AG08396 (cell line): ENCODE measurements around the gene DAND5.
A peak's percentile ranks its signal among the peaks of the same experiment; 100 is the strongest.

Source experiments
- DNase-seq: peaks from one replicate; pipeline ENCODE4 v3.0.0; 2012; ENCODE audit warnings: low spot score, mixed read lengths

DAND5 gene

DNA sequence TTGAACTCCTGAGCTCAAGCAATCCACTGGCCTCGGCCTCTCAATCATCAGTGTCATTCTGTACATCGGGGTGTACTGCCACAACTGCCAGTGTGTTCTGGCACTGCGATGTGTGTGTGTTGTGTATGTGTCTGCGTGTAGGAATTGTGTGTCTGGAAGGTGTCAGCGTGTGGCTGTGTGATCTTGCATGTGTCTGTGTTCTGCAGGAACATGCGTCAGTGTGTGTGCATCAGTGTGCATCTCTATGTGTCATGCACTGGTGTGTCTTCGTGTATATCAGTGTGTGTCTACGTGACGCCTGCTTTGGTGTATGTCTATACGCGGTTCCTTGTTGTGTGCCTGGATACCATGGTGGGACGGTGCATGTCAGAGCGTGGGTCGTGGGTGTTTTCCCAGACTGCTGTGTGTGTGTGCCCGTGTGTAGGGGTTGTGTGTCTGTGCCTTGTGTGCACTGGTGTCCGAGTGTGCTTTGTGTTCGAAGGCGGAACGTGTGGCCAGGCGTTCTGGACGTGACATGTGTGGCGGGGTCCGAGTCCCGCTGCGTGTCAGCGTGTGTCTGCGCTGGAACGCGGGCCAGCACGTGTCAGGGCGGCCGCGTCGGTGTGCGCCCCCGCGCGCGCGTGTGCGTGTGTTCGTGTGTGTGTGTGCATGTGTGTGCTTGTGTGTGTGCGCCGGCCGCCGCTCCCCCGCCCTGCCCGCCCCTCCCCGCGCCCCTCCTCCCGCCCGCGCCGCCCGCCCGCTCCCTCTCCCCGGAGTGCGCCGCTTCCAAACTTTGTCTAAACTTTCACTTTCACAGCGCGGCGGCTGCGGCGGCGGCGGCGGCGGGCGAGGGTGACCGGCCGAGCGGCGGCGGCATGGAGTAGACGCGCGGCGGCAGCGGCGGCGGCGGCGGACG lies 25.6 kb downstream of the DAND5 start, which contains the start of gene NFIX:
Gene NFIX (plus strand): TSS at position 775 of the 895 bp plus-strand sequence. CDS start 363 bp downstream, outside the sequence.
- DNase-seq = peak; percentile 88

DNA sequence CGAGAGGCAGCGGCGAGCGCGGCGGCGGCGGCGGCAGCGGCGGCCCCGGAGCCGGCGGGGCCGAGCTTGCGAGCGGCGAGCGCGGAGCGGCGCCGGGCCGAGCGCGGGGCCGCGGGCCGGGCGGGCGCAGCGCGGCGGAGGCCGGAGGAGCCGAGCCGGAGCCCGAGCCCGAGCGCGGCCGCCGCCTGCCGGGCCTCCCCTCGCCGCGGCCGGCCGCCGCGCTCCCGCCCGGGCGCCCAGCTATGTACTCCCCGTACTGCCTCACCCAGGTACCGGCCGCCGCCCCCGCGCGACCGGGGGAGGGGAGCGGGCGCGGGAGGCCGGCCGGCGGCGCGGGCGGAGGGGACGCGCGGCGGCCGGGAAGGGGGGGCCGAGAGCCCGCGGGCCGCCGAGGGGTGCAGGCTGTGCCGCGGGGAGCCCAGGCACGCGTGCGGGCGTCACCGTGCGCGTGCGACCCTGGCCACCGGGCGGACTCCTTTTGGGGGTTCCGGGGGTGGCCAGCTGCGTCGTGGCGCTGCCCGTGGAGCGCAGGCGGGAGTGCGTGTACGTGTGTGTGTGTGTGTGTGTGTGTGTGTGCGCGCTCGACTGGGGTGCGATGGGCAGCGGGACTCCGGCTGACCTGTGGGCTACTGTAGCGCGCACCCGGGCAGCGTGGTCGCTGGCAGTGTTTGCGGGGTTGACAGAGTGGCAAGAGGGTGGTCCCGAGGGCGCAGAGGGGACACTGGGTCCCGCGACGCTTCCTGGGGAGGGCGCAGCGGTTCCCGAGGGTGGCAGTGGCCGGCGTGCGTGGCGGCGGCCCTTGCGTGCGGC lies 26.4 kb downstream of the DAND5 start:
- peak; percentile 70 for DNase-seq

DNA sequence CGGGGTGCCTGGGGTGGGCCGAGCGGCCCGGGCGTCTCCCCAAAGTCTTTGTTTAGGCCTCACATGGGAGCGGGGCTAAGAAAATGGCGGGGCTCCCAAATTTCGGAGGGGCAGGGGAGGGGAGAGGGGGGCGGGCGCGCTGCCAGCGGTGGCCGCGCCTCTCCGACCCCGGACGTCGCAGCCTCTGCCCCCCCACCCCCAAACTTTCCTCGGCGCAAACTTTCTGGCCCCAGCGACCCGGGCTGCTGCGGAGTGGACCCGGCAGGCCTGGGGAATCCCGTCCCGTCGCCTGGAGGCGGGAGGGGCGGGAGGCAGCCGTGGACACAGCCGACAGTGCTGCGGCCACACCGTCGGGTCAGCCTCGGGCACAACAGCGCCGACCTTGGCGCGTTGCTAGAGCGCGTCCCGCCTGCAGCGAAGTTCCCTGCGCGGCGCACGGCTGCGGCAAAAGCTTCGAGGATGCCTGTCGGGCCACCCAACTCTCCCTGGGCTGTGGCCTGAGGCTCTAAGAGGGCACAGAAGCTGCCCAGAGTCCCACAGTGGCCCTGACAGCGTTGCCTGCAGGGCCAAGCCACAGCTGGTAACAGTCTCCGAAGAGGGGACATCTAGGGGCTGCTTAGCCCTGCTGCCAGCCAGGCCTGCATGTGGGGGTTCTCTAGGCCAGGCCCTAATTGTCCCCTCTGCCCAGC lies 27.2 kb downstream of the DAND5 start:
- DNase-seq = peak; percentile 74

DNA sequence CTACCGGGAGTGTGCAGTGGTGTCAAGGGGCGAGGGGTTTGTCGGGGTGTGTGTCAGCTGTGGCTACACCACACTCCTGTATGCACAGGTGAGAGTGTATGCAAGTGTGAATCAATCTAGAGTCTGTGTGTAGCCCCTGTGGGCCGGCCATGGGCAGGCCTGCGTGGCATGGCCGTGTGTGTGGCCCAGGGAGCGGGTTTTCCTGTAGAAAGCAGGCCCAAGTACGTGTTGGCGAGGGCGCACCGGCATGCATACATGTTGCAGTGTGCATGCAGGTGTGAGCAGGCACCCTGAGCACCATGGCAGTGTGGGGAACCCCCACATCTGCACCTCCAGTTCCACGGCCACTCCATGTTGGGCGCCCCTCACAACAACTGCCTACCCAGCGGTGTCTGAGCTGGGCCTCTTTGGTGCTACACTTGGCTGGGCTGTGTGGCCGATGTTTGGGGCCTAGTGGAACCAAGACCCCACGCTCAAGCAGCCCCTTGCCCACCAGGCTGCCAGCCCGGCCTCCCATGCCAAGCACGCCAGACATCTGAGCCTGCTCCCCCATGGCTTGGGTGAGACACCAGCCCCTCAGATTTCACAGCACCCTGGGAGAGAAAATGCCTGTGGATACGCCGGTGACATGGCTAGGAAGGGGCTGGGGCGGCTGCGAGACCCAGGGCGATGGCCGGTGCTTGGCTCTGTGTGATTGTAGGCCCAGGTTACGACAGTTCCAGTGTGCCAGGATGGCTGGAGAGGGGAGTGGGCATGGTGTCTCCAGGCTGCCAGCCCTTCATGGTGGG lies 28.0 kb downstream of the DAND5 start:
- DNase-seq = no peak

DNA sequence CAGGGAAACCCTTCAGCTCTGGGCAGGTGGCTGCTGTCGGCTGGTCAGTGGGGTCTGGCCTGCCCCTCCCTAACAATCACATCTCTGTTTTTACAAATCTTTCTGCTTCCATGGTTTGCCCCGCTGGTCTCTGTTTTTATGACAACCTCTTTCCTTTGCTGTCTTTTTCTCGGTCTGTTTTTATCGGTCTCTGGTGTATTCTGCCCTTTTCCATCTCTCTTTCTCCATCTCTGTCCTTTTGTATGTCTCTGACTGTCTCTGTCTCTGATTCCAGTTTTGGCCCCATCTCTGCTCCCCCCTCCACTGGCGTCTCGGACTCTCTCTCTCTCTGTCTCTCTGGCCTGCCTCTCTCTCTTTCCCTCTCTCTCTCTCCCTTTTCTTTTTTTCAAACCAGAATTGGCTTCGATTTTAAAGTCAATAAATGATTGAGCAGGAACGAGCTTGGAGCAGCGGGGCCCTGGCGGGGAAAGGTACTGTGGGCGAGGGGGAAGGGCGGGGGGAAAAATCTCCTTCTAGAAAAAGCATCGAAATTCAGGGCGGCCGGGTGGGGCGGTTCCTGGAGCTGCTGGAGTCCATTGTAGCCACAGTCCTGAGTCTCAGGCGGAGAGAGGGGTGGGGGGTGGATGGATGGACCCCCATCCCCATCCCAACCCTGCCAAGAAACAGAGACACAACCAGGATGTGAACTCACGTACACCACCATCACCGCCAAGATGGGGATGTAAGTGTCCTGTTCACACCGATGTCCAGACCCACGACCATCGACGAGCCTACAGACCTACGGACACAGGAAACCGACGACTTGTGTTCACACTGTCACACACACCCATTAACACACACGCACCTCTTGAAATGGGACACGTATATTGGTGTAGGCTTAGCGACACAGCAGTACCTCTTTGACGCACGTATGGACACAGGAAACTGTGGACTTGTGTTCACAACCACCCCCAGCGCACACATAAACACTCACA lies 28.9 kb downstream of the DAND5 start:
- no peak for DNase-seq

DNA sequence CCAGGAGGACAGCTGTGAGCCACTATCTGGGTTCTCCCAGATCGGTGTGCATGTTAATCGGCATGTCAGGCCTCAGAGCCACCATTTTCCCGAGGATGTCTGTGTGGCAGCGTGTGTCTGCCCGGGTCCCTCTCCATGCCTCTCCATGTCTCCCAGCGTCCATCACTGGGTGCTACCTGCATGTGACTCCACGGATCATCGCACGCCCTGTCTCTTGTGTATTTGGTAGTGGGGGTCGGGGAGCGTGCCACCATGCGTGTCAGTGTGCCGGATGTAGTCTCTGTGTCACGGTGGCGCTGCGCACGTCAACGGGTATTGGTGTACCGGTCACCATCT lies 31.8 kb downstream of the DAND5 start:
- DNase-seq = no peak

DNA sequence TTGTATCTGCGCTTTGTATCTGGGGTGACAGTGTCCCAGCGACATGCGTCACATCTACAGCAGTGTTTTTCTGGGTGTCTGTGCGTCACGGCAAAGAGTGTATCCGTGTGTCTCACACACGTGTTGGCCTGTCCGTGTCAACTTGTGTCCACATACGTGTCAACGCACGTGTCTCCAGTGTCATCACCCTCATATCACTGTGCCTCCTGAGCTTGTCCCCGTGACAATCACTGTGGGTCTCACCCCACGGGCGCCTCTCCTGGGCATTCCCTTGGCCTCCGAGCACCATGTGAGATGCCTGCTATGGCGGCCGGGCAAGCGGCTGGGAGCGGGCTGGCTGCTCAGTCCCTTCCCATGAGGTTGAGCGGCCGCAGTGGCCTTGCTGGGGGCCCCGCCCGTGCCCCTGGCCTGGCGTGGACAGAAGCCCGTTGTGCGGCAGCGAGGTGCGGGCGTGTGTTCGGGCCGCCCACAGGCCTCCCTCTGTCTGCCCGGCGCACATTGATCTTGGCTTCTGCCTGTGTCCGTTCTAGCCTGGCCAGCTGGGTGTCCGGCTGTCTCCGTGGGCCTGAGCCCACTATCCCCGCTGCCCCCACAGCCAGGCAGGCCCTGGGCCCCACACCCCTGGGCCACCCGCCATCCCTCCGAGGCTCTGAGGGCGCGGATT lies 32.3 kb downstream of the DAND5 start:
- DNase-seq = no peak

DNA sequence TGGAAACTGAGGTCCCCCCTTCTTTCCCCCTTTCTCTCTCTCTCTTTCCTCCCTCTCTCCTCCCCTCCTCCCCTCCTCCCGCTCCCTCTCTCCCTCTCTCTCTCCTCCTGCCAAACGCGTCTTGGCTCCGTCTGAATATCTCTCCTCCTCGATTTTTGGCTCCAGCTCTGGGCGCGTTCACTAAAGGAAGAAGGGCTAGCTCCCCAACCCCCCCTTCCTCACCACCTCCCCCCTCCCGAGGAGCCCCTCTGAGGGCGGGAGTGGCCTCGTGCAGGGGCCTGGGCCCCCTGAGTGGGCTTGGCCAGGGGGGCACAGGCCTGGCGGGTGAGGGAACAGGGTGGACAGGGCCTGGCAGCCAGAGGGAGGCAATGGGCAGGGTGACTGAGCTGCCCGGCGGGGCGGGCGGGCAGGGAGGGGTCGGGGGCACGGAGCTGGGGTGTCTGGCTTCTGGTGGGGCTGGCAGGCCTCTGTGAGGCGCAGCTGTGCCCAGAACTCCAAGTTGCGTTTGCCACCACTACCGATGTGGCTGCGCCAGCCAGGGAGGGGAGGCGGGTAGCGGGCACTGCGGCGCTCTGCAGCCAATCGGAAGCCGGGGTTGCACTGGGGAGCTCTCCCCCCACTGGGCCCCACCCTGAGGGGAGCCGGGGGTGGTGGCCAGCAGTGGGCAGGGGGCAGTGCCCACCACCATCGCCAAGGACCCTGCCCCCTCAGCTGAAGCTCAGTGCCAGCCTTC lies 33.0 kb downstream of the DAND5 start:
- no peak for DNase-seq

DNA sequence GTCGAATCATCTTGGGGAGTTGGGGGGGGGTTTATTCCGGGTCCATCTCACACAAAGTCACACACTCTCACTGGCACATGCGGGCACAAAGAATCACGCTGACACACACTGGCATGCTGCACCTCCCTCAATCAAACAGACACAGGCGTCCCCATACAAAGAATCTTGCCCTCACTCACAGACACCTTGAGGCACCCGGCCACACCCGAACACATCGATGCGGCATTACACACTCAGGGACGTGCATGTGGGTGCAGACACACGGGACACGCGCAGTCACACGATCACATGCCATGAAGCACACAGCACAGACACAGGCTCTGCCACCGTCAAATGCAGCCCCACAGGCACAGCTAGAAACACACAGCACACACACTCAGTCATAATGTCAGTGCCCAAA lies 33.7 kb downstream of the DAND5 start:
- DNase-seq = no peak

DNA sequence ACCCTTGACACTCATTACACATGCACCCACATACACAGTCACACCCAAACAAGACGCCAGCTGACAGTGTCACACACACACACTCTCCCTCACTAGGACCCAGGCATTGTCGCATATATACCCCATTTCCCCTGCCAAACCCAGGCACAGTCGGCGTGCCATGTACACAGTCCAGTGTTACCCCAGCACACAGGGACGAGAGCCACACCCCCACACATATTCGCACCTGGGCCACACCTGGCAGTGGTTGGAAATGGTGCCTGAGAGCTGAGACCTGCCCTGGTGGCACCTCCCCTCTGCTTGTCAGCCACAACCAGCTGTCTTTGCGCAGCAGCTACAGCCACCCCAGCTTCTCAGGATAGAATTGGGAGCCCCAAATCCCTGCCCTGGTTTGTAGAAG lies 34.9 kb downstream of the DAND5 start:
- DNase-seq = no peak

DNA sequence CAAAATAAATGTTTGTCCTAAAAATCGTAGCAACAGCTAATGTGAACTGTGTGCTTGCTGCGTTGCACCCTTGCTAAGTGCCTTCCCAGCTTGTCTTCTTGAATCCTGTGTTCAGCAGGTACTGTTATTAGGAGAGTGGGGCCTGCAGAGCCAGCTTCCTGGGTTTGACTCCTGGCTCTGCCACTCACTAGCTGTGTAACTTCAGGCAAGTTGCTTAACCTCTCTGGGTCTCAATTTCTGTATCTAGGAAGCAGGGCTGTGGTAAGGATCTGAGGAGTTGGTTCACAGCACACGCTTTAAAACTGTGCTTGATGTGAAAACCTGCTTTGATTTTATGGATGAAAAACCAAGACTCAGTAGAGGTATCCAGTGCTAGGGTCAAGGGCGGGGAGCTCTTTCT lies 35.9 kb downstream of the DAND5 start:
- DNase-seq = no peak

DNA sequence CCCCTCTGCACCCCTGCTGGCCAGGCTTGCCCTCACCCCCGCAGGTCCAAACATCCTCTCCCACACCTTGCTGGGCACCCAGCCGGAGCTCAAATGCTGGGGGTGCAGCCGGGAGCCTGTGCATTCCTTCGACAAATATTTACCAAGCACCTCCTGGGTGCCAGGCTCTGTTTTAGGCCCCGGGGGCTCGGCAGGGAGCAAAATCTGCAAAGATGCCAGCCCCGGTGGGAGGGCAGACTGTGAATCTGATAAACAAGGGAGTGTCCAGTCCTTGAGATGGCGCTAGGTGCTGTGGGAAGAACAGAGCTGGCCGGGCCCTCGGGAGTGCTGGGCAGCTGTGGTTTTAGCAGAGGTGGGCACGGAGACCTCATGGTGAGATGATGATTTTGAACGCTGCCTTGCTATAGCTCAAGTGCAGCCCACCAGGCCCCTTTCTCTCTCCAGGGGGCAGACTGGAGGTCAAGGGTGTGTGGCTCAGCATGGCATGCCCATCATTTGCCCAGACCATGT lies 36.5 kb downstream of the DAND5 start:
- DNase-seq = no peak

DNA sequence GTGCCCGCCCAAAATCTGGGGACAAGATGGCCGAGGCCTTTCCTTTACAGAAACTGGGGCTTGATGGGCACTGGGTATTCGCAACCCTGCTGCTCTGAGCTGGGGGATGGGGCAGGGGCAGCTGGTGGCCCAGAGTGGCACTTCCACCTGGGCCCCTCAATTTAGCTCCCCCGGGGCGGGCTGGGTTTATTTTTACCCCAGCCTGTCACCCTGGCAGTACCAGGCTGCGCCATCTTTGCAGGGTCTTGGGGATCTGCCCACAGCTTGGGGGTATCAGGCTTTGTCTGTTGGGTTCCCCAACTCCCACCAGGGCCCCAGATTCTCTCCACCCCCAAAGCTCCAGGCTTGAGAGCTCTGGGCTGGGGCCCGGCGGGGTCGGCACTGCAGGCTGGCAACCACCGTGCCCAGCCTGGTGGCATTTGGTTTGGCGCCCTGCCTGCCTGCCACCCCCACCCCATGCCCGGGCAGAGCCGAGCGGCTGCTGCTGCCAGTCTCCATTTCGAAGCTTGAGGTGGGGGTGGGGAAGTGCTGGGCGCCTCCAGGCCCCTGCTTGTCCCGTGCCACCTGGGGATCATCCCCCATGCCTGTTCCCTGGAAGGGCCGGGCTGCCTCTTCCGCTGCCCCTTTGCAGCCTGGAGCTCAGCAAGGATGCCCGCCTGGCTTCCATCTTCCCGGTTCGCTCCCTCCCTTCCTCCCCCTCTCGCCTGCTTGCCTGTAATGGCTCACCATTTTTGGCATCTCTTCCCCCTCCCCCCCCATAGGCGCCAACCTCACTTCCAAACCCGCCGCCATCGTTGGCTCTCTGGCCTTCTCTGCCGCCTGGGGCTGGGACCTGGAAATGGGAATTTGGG lies 37.3 kb downstream of the DAND5 start:
- DNase-seq = no peak

DNA sequence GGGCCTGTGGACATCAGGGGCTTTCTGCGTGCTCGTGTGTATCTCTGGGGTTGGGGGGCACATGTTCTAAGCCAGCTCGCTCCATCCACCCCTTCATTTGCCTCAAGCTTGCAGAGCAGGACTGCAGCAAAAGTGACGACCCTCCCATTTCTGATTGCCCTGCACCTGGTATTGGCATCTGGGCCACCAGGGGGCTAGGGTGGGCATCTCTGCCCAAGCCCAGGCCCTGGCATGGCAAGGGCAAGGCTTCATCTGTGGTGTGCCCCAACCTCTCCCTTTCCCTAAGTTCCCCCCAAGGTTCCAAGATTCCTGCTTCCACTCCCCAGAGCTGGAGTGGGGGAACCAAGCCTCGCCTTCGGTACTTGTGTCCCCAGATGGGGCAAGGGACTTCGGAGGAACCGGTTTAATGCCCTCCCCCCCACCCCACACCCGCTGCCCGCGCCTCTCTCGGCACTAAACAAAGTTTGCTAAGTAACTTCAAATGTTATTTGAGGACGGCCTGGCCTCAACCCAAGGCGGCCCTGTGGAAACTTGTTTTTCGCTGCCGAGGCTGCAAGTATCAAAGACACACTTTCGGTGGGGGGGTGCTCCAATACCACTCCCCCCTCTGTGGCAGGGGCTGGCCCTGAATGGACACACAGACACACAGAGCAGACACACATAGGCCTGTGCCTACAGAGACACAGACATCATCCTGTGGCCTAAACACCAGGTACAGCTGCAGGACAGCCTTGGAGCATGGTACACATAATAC lies 38.1 kb downstream of the DAND5 start:
- DNase-seq = no peak

DNA sequence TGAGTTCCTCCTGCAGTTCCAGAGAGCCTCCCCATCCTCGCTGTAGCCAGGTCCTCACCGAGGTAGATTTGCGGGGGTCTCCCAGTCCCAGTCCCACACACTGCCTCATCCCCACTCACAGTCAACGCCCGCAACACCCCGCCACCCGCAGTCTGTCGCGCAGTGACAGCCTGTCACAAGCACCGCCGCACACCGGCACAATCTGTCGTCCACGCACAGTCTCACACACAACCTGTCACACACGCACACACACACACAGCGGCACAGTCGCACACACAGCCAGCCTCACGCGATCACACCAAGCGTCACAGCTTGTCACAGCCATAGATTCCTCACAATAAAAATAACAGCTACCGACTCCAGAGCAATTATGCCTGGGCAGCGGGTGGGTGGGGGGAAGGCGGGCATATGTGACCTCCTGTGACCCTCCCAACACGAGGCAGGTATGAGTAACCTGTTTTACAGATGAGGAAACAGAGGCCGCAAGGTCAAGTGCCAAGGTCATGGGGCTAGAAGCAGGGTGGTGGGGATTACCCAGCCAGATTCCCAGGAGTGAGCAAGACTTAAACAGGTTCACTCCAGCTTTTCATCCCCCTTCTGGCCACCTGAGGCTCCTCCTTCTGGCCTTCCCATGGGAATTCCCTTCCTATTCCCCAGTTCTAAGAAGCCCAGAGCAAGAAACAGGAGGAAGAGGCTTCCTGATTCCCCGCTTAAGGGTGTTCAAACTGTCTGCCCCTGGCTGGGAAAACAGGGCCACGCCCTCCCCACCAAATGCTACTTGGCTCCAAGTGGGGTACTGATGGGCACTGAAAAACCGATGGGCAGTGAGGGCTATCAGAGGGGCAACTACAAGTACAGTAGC lies 39.8 kb downstream of the DAND5 start:
- DNase-seq = no peak
